Parathyroid adenoma (tissue), 2 donors: ENCODE measurements around the gene LYPLAL1.

Experiments
- H2AFZ ChIP-seq: fragments of 300-600 bp; sonication (generic); one replicate; pipeline ENCODE4 v1.7.0; 2017; ENCODE audit warnings: antibody characterized with exemption, mild to moderate bottlenecking
- H3K27ac ChIP-seq: fragments of 300-600 bp; sonication (generic); one replicate; pipeline ENCODE4 v1.7.0; 2017
- H3K27me3 ChIP-seq: fragments of 300-600 bp; sonication (generic); one replicate; pipeline ENCODE4 v1.7.0; 2017; ENCODE audit warnings: low read length; ENCODE audit not compliant: control insufficient read depth, insufficient read depth
- H3K36me3 ChIP-seq: fragments of 300-600 bp; sonication (generic); one replicate; pipeline ENCODE4 v1.7.0; 2017; ENCODE audit warnings: low read length; ENCODE audit not compliant: control insufficient read depth, insufficient read depth
- H3K4me1 ChIP-seq: fragments of 300-600 bp; sonication (generic); one replicate; pipeline ENCODE4 v1.7.0; 2017; ENCODE audit warnings: control low read depth
- H3K4me2 ChIP-seq: fragments of 300-600 bp; sonication (generic); one replicate; pipeline ENCODE4 v1.7.0; 2017; ENCODE audit warnings: low read length
- H3K4me3 ChIP-seq: fragments of 300-600 bp; sonication (generic); one replicate; pipeline ENCODE4 v1.7.0; 2017; ENCODE audit warnings: low read depth, low read length
- H3K79me2 ChIP-seq: fragments of 300-600 bp; sonication (generic); one replicate; pipeline ENCODE4 v1.7.0; 2017; ENCODE audit warnings: control low read depth
- H3K9ac ChIP-seq: fragments of 300-600 bp; sonication (generic); one replicate; pipeline ENCODE4 v1.7.0; 2017; ENCODE audit warnings: mild to moderate bottlenecking
- H3K9me3 ChIP-seq: fragments of 300-600 bp; sonication (generic); one replicate; pipeline ENCODE4 v1.7.0; 2017; ENCODE audit warnings: low read length; ENCODE audit not compliant: control insufficient read depth
- TF ChIP-seq, protein P1 (sequence below): fragments of 300-600 bp; sonication (generic); IDR thresholded peaks from one replicate; pipeline ENCODE4 v1.7.0; 2017; ENCODE audit warnings: antibody characterized with exemption, mild to moderate bottlenecking
- donor health status: primary hyperparathyroidism.

The LYPLAL1 gene

DNA sequence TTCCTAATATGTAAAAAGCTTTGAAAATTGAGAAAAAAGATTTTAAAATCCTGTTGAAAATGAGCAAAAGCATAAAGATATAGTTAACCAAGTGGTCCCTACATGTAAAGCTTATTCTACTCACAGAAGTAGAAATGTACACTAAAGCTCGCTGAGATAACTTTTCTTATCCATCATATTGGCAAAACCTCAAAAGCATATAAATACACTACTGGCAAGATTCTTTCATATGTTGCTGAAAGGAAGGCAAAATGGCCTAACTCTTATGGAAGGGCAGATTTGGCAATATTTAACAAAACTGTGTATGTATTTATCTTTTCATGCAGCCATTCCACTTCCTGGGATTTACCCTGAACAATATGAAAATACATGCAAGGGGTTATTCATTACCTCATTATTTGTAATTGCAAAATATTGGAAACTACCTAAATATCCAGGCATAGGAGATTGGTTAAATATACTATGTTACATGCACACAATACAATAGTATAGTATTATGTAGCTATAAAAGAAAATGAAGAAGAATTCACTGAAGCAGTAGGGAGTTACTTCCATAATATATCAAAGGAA lies 43.2 kb upstream of the LYPLAL1 start:
- H3K27me3 ChIP-seq = no peaks in the 10 kb centered on the region
- no peaks in the 10 kb centered on the region for H3K79me2 ChIP-seq
- TF ChIP-seq, protein P1, sequence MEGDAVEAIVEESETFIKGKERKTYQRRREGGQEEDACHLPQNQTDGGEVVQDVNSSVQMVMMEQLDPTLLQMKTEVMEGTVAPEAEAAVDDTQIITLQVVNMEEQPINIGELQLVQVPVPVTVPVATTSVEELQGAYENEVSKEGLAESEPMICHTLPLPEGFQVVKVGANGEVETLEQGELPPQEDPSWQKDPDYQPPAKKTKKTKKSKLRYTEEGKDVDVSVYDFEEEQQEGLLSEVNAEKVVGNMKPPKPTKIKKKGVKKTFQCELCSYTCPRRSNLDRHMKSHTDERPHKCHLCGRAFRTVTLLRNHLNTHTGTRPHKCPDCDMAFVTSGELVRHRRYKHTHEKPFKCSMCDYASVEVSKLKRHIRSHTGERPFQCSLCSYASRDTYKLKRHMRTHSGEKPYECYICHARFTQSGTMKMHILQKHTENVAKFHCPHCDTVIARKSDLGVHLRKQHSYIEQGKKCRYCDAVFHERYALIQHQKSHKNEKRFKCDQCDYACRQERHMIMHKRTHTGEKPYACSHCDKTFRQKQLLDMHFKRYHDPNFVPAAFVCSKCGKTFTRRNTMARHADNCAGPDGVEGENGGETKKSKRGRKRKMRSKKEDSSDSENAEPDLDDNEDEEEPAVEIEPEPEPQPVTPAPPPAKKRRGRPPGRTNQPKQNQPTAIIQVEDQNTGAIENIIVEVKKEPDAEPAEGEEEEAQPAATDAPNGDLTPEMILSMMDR = no peak
- no peak overlapping the region for H2AFZ ChIP-seq
- no peak overlapping the region for H3K9ac ChIP-seq
- no peak overlapping the region for H3K4me3 ChIP-seq
- no peaks in the 10 kb centered on the region for H3K36me3 ChIP-seq
- no peaks in the 10 kb centered on the region for H3K4me1 ChIP-seq
- no peak overlapping the region for H3K4me2 ChIP-seq
- H3K27ac ChIP-seq = no peak overlapping the region
- peaks cover 3% of the 10 kb centered on the region for H3K9me3 ChIP-seq

DNA sequence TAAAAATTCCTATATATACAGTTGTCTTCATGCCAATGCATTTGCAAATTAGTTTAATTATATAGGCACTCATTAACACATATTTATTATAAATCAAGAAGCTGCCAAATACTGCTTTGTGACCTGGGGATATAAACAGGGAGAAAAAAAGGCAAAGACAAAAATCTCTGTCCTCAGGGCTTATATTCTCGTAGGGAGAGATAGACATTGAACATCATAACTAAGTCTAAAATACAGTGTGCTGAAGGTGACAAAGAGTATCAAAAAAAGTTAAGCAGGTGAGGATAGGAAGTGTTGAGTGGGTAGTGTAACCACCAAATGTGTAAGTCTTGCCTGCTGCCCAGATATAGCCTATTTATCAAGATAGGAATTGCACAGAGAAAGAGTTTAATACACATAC lies 40.7 kb upstream of the LYPLAL1 start:
- no peak overlapping the region for H2AFZ ChIP-seq
- no peaks in the 10 kb centered on the region for H3K79me2 ChIP-seq
- peaks cover 3% of the 10 kb centered on the region for H3K9me3 ChIP-seq
- H3K4me3 ChIP-seq = no peak overlapping the region
- no peak overlapping the region for H3K27ac ChIP-seq
- H3K4me2 ChIP-seq = no peak overlapping the region
- no peaks in the 10 kb centered on the region for H3K27me3 ChIP-seq
- TF ChIP-seq, protein P1 = no peak
- no peaks in the 10 kb centered on the region for H3K4me1 ChIP-seq
- H3K36me3 ChIP-seq = no peaks in the 10 kb centered on the region
- H3K9ac ChIP-seq = no peak overlapping the region

DNA sequence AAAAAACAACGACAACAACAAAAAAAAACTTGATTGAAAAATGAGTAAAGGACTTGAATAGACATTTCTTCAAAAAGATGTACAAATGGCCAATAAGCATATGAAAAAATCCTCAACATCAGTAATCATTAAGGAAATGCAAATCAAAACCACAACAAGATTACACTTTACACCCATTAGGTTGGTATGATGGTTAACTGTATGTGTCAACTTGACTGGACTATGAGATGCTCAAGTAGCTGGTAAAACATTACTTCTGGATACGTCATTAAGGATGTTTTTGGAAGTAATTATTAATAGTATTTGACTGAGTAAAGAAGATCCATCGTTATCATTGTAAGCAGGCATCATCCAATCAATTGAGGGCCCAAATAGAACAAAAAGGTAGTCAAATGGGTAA lies 34.9 kb upstream of the LYPLAL1 start:
- no peak overlapping the region for H2AFZ ChIP-seq
- no peaks in the 10 kb centered on the region for H3K27me3 ChIP-seq
- H3K27ac ChIP-seq = no peak overlapping the region
- no peaks in the 10 kb centered on the region for H3K36me3 ChIP-seq
- H3K4me3 ChIP-seq = no peak overlapping the region
- H3K9ac ChIP-seq = no peak overlapping the region
- TF ChIP-seq, protein P1 = no peak
- no peaks in the 10 kb centered on the region for H3K79me2 ChIP-seq
- H3K4me2 ChIP-seq = no peak overlapping the region
- H3K9me3 ChIP-seq = peaks cover 3% of the 10 kb centered on the region
- H3K4me1 ChIP-seq = no peaks in the 10 kb centered on the region

DNA sequence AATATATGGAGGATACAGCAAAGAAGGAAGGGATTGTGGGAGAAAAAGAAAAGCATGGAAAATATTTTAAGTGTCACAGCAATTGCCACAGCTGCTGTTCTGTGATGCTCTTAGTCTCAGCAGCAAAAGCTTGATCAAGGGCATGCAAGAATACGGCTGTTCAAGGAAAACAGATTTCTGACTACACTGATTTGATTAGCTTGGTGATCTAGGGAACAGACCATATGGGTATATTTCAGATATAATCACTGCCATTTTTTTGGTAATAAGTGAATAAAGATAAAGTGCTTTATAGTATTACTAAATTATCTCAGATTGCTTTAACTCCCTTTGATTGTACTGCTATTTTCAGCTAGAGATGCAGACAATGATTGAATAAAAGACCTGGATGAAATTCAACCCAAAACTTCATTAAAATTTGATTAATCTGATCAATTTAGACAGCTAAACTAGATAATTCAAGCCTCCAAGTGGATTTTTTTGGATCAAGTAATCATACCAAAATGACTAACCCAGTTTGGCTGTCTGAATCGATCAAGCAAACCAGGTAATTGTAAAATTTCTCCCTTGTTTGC lies 33.3 kb upstream of the LYPLAL1 start:
- Histone ChIP-seq H3K79me2 (no peaks in the 10 kb centered on the region), H3K9ac (no peak overlapping the region), H3K4me2 (no peak overlapping the region), H2AFZ (no peak overlapping the region), H3K27ac (no peak overlapping the region), H3K4me3 (no peak overlapping the region), H3K4me1 (no peaks in the 10 kb centered on the region), H3K9me3 (no peaks in the 10 kb centered on the region), H3K36me3 (no peaks in the 10 kb centered on the region), H3K27me3 (no peaks in the 10 kb centered on the region)
- TF ChIP-seq, protein P1 = no peak

DNA sequence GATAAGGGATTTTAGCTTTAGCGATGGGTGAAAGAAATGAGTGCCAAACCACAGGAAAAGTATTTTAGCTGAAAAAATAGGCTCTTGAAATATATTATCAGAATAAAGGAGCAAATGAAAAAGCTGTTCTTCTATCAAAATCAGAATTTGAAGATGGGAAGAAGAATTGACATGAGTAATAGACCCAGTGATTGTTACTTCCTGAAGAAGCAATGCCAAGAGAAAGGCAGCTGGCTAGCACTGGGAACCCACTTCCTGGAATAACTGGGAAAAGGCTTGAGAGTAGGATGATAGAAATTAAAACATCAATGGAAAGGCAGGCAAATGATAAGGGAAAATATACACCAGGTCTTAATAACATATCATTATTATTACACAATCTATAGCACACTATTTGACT lies 29.9 kb upstream of the LYPLAL1 start:
- Histone ChIP-seq H3K4me3 (no peak overlapping the region), H2AFZ (no peak overlapping the region), H3K9ac (no peak overlapping the region), H3K9me3 (no peaks in the 10 kb centered on the region), H3K79me2 (no peaks in the 10 kb centered on the region), H3K27ac (no peak overlapping the region), H3K27me3 (no peaks in the 10 kb centered on the region), H3K36me3 (no peaks in the 10 kb centered on the region), H3K4me2 (no peak overlapping the region), H3K4me1 (no peaks in the 10 kb centered on the region)
- TF ChIP-seq, protein P1 = no peak
